ENCODE measurements around the gene SHOX. TPM values are rescaled to one million over a fixed set of nuclear protein-coding genes. Genes with fewer than 3 reads are reported as not detected.

SHOX gene
- total RNA-seq = under 1 TPM; 0.11 to 0.12 TPM

- no peak within 1 kb of the TSS for H3K27ac ChIP-seq
- no peak for DNase-seq
- no peaks in the 10 kb centered on the region for H3K36me3 ChIP-seq
- intact Hi-C loops (cut with DNase I) = no loop called here
- no peak within 1 kb of the TSS for H3K4me3 ChIP-seq
- H3K9me3 ChIP-seq = no peaks in the 10 kb centered on the region
- no peak within 1 kb of the TSS for H3K9ac ChIP-seq (ENCODE audit: low read depth in 2 of 2, low read length in 2 of 2)
- H3K27me3 ChIP-seq = peaks cover 55% of the 10 kb centered on the region
- H3K4me1 ChIP-seq = no peaks in the 10 kb centered on the region
- TF ChIP-seq, protein P1, sequence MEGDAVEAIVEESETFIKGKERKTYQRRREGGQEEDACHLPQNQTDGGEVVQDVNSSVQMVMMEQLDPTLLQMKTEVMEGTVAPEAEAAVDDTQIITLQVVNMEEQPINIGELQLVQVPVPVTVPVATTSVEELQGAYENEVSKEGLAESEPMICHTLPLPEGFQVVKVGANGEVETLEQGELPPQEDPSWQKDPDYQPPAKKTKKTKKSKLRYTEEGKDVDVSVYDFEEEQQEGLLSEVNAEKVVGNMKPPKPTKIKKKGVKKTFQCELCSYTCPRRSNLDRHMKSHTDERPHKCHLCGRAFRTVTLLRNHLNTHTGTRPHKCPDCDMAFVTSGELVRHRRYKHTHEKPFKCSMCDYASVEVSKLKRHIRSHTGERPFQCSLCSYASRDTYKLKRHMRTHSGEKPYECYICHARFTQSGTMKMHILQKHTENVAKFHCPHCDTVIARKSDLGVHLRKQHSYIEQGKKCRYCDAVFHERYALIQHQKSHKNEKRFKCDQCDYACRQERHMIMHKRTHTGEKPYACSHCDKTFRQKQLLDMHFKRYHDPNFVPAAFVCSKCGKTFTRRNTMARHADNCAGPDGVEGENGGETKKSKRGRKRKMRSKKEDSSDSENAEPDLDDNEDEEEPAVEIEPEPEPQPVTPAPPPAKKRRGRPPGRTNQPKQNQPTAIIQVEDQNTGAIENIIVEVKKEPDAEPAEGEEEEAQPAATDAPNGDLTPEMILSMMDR (IDR thresholded peaks at IDR 0.05) = no peak
Observed at GRCh38 chrX:630612-631496, at the start of gene SHOX. TSS of gene SHOX (plus strand) at chrX:630791. CDS start at chrX:630898, 107 bp downstream.

GRCh38 chrX:581066-581465 is 49.5 kb upstream of the SHOX start:
- no peaks in the 10 kb centered on the region for H3K36me3 ChIP-seq
- intact Hi-C loops (cut with DNase I) = no loop called here
- TF ChIP-seq, protein P1 (IDR thresholded peaks at IDR 0.05) = no peak

DNA sequence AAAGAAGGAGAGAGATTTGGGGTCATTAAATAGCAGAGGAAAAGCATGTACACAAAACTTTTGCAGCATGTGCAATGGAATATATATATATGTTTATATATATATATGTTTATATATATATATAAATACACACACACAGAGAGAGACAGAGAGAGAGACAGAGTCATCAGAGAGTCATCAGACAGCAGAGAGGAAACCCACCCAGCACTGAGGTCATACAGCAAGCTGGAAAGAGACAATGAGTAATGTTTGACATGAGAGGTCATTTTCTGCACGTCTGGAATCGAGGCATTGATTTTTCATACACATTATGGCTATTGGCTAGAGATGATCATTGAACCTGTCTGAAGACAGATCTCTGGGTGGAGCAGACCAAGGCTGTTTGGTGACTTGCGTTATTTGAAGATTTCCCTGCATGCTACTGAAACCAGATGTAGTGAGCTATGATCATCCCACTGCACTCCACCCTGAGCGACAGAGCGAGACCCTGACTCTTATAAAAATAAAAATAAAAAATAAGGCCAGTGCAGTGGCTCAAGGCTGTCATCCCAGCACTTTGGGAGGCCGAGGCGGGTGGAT is 48.8 kb upstream of the SHOX start:
- no peak overlapping the region for H3K27ac ChIP-seq
- H3K27me3 ChIP-seq = no peaks in the 10 kb centered on the region
- DNase-seq = no peak
- intact Hi-C loops (cut with DNase I) = no loop called here
- H3K9ac ChIP-seq (ENCODE audit: low read depth in 2 of 2, low read length in 2 of 2) = no peak overlapping the region
- TF ChIP-seq, protein P1 (IDR thresholded peaks at IDR 0.05) = no peak
- no peaks in the 10 kb centered on the region for H3K4me1 ChIP-seq
- no peaks in the 10 kb centered on the region for H3K36me3 ChIP-seq
- no peaks in the 10 kb centered on the region for H3K9me3 ChIP-seq
- no peak overlapping the region for H3K4me3 ChIP-seq

More at GRCh38 chrX:581066-581465, 49.5 kb upstream of the SHOX start:
- H3K9ac ChIP-seq (ENCODE audit: low read depth in 2 of 2, low read length in 2 of 2) = no peak overlapping the region
- no peak overlapping the region for H3K4me3 ChIP-seq
- no peak overlapping the region for H3K27ac ChIP-seq
- no peak for DNase-seq
- no peaks in the 10 kb centered on the region for H3K9me3 ChIP-seq
- no peaks in the 10 kb centered on the region for H3K27me3 ChIP-seq
- H3K4me1 ChIP-seq = no peaks in the 10 kb centered on the region

DNA sequence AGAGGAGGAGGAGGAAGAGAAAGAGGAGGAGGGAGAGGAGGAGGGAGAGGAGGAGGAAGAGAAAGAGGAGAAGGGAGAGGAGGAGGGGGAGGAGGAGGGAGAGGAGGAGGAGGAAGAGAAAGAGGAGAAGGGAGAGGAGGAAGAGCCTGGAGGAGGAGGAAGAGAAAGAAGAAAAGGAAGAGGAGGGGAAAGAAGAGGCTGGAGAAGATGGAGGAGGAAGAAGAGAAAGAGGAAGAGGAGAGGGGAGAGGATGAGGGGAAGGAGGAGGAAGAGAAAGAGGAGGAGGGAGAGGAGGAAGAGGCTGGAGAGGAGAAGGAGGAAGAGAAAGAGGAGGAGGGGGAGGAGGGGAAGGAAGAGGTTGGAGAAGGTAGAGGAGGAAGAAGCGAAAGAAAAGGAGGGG is 46.0 kb upstream of the SHOX start:
- Histone ChIP-seq H3K27ac (no peak overlapping the region), H3K4me1 (no peaks in the 10 kb centered on the region), H3K4me3 (no peak overlapping the region), H3K9ac (ENCODE audit: low read depth in 2 of 2, low read length in 2 of 2) (no peak overlapping the region), H3K27me3 (no peaks in the 10 kb centered on the region), H3K36me3 (no peaks in the 10 kb centered on the region), H3K9me3 (no peaks in the 10 kb centered on the region)
- TF ChIP-seq, protein P1 (IDR thresholded peaks at IDR 0.05) = no peak
- no peak for DNase-seq
- intact Hi-C loops (cut with DNase I) = no loop called here

- H3K9ac ChIP-seq (ENCODE audit: low read depth in 2 of 2, low read length in 2 of 2) = no peak overlapping the region
- no peaks in the 10 kb centered on the region for H3K9me3 ChIP-seq
- no peak overlapping the region for H3K4me3 ChIP-seq
- intact Hi-C loops (cut with DNase I) = no loop called here
- H3K27me3 ChIP-seq = no peaks in the 10 kb centered on the region
- no peaks in the 10 kb centered on the region for H3K36me3 ChIP-seq
- DNase-seq = no peak
- no peak overlapping the region for H3K27ac ChIP-seq
- no peaks in the 10 kb centered on the region for H3K4me1 ChIP-seq
- TF ChIP-seq, protein P1 (IDR thresholded peaks at IDR 0.05) = no peak
Observed at GRCh38 chrX:585115-585808, 45.3 kb upstream of the SHOX start.

Measured in colonic mucosa (tissue), 4 donors.